Measurements from ENCODE around the gene ADAMTS17. TPM values are rescaled to one million over a fixed set of nuclear protein-coding genes. Genes with fewer than 3 reads are reported as not detected.

The ADAMTS17 gene
- total and polyA plus RNA-seq, 9 of the 15 experiments (the other 6 are each of a cell fraction or from before 2014, with no cell fraction given), result 0.01 to 0.14 (median 0.07) TPM; not detected in 6

GRCh38 chr15:100263031-100263430, 78.7 kb downstream of the ADAMTS17 start:
- ATAC-seq (no peak), FAIRE-seq (no peak), DNase-seq (ENCODE audit: extremely low read depth in 1 of 4, low spot score in 3 of 4) (no peak)
- Histone ChIP-seq H3K4me2 (ENCODE audit: insufficient read depth, low read length) (no peak overlapping the region), H3K4me1 (replicated peaks in 1 of 2; ENCODE audit: control insufficient read depth in 2 of 2, insufficient read depth in 2 of 2, low read length in 2 of 2) (no peaks in the 10 kb centered on the region), H3K4me3 (no peak overlapping the region), H3K9ac (ENCODE audit: insufficient read depth in 1 of 2, low read depth in 2 of 2, low read length in 2 of 2) (no peak overlapping the region), H3K9me3 (replicated peaks; ENCODE audit: control insufficient read depth, insufficient read depth, low read depth, low read length) (no peaks in the 10 kb centered on the region), H3K27me3 (ENCODE audit: control insufficient read depth in 2 of 2, insufficient read depth in 2 of 2, low read length in 2 of 2) (peaks cover 12 to 47% of the 10 kb centered on the region in 2 experiments; a peak in 3 of 5 replicates), H3K79me2 (ENCODE audit: control insufficient read depth, insufficient read depth, low read length) (no peaks in the 10 kb centered on the region), H3K27ac (ENCODE audit: extremely low read depth, low read depth, low read length) (no peak overlapping the region), H3K9me1 (ENCODE audit: control insufficient read depth, insufficient read depth, low read length) (no peaks in the 10 kb centered on the region), H2AFZ (ENCODE audit: low read depth, low read length) (no peak overlapping the region), H3K36me3 (ENCODE audit: control insufficient read depth, insufficient read depth, low read length) (no peaks in the 10 kb centered on the region), H4K20me1 (replicated peaks; ENCODE audit: control insufficient read depth, insufficient read depth, low read length) (no peaks in the 10 kb centered on the region)
- POLR2A ChIA-PET, result no interaction called here
- 0% methylated on average over 5 of the region's 5 CpGs for whole genome bisulfite sequencing (ENCODE audit: insufficient coverage, low coverage, missing lambda C conversion rate)
- CTCF ChIA-PET (ENCODE audit: low intra/inter-chr PET ratio), result no interaction called here
- TF ChIP-seq PHF8 (IDR thresholded peaks at IDR 0.05; ENCODE audit: borderline replicate concordance, low read length) (no peak), NR4A1 (CRISPR knock-in tag; IDR thresholded peaks at IDR 0.05) (no peak), NR4A1 (tag; IDR thresholded peaks at IDR 0.05) (no peak), WHSC1 (IDR thresholded peaks at IDR 0.05; ENCODE audit: low read length) (no peak), ZNF695 (CRISPR knock-in tag; IDR thresholded peaks at IDR 0.05) (no peak), THRA (IDR thresholded peaks at IDR 0.05) (no peak), ZNF512 (tag; IDR thresholded peaks at IDR 0.05) (no peak), TCF7L2 (IDR thresholded peaks at IDR 0.05; ENCODE audit: low read depth, low read length) (no peak), IRF2 (CRISPR knock-in tag; IDR thresholded peaks at IDR 0.05) (no peak)
- TF ChIP-seq, protein P1, sequence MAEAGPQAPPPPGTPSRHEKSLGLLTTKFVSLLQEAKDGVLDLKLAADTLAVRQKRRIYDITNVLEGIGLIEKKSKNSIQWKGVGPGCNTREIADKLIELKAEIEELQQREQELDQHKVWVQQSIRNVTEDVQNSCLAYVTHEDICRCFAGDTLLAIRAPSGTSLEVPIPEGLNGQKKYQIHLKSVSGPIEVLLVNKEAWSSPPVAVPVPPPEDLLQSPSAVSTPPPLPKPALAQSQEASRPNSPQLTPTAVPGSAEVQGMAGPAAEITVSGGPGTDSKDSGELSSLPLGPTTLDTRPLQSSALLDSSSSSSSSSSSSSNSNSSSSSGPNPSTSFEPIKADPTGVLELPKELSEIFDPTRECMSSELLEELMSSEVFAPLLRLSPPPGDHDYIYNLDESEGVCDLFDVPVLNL (CRISPR knock-in tag; IDR thresholded peaks at IDR 0.05; ENCODE audit: low read depth), result no peak
- in situ Hi-C loops (cut with MboI) (no loop called here), intact Hi-C loops (cut with micrococcal nuclease) (no loop called here)
- BruUV-seq (replicated peaks), result no TSS peak
